ENCODE measurements around the gene KRT71.

DNA sequence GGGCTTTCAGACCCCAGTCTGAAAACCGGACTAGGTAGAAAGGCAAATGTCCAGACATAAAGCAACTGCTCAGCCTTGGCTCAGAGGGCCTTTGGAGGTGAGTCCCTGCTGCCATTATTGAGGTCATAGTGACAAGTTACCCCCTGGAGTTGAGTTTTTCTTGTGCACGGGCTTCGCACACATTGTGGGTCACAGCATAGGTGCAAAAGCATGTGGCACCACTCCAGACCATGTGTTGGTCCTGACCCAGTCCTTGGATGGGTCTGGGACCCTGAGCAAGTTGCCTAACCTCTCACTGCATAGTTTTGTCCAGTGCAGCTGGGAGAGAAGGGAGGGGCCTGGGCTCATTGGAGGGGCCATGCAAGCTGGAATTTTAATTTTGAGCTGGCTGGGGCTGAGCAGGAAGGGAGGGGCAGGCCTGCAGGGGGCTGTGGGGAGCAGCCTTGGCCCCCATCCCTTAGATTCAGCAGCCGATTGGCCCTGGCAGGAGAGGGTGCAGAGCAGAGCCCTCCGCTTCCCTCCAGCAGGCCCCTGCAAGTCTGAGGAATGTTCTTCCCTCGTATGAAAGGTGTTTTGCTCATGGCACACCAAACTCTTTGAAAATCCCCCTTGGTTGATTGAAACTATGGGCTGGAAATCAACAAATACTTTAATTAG lies 28.6 kb downstream of the KRT71 start:
- TF ChIP-seq, protein P1, sequence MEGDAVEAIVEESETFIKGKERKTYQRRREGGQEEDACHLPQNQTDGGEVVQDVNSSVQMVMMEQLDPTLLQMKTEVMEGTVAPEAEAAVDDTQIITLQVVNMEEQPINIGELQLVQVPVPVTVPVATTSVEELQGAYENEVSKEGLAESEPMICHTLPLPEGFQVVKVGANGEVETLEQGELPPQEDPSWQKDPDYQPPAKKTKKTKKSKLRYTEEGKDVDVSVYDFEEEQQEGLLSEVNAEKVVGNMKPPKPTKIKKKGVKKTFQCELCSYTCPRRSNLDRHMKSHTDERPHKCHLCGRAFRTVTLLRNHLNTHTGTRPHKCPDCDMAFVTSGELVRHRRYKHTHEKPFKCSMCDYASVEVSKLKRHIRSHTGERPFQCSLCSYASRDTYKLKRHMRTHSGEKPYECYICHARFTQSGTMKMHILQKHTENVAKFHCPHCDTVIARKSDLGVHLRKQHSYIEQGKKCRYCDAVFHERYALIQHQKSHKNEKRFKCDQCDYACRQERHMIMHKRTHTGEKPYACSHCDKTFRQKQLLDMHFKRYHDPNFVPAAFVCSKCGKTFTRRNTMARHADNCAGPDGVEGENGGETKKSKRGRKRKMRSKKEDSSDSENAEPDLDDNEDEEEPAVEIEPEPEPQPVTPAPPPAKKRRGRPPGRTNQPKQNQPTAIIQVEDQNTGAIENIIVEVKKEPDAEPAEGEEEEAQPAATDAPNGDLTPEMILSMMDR (IDR thresholded peaks at IDR 0.05), result no peak
- TF ChIP-seq SOX15 (CRISPR knock-in tag; IDR thresholded peaks at IDR 0.05), result no peak
- TF ChIP-seq, protein P2, sequence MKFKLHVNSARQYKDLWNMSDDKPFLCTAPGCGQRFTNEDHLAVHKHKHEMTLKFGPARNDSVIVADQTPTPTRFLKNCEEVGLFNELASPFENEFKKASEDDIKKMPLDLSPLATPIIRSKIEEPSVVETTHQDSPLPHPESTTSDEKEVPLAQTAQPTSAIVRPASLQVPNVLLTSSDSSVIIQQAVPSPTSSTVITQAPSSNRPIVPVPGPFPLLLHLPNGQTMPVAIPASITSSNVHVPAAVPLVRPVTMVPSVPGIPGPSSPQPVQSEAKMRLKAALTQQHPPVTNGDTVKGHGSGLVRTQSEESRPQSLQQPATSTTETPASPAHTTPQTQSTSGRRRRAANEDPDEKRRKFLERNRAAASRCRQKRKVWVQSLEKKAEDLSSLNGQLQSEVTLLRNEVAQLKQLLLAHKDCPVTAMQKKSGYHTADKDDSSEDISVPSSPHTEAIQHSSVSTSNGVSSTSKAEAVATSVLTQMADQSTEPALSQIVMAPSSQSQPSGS (CRISPR knock-in tag; IDR thresholded peaks at IDR 0.05; ENCODE audit: borderline replicate concordance, low read depth), result no peak
- TF ChIP-seq IRF2 (CRISPR knock-in tag; IDR thresholded peaks at IDR 0.05; ENCODE audit: borderline replicate concordance, low read depth), result no peak
- no peak for TF ChIP-seq TP53 (CRISPR knock-in tag; IDR thresholded peaks at IDR 0.05)
- TF ChIP-seq NR1H2 (CRISPR knock-in tag; IDR thresholded peaks at IDR 0.05), result no peak
- TF ChIP-seq, protein P3, sequence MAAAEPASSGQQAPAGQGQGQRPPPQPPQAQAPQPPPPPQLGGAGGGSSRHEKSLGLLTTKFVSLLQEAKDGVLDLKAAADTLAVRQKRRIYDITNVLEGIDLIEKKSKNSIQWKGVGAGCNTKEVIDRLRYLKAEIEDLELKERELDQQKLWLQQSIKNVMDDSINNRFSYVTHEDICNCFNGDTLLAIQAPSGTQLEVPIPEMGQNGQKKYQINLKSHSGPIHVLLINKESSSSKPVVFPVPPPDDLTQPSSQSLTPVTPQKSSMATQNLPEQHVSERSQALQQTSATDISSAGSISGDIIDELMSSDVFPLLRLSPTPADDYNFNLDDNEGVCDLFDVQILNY (CRISPR knock-in tag; IDR thresholded peaks at IDR 0.05), result no peak
- TF ChIP-seq, protein P4, sequence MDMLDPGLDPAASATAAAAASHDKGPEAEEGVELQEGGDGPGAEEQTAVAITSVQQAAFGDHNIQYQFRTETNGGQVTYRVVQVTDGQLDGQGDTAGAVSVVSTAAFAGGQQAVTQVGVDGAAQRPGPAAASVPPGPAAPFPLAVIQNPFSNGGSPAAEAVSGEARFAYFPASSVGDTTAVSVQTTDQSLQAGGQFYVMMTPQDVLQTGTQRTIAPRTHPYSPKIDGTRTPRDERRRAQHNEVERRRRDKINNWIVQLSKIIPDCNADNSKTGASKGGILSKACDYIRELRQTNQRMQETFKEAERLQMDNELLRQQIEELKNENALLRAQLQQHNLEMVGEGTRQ (CRISPR knock-in tag; IDR thresholded peaks at IDR 0.05), result no peak

All from WTC11 (cell line).